HG02885 (cell line): ENCODE results near the gene RPS6KL1.

Experiments
- ATAC-seq: cut with Tn5 transposase; IDR thresholded peaks from one replicate; pipeline ENCODE4 v1.9.1; 2021; ENCODE audit warnings: mild to moderate bottlenecking; ENCODE audit not compliant: unreplicated experiment, poor library complexity

The RPS6KL1 gene

GRCh38 chr14:74917178-74917543 is 5.9 kb downstream of the RPS6KL1 start:
- ATAC-seq, result no peak

GRCh38 chr14:74915826-74916225 is 7.2 kb downstream of the RPS6KL1 start:
- no peak for ATAC-seq

- ATAC-seq, result no peak
Observed at GRCh38 chr14:74915426-74915825, 7.6 kb downstream of the RPS6KL1 start.

- ATAC-seq, result no peak
Observed at GRCh38 chr14:74913986-74914573, 9.0 kb downstream of the RPS6KL1 start.

GRCh38 chr14:74913393-74913910 is 9.6 kb downstream of the RPS6KL1 start:
- ATAC-seq, result no peak

GRCh38 chr14:74912801-74913200 is 10.3 kb downstream of the RPS6KL1 start:
- no peak for ATAC-seq

- ATAC-seq, result no peak
Observed at GRCh38 chr14:74912111-74912510, 10.9 kb downstream of the RPS6KL1 start.

- ATAC-seq, result no peak
Observed at GRCh38 chr14:74911704-74912103, 11.4 kb downstream of the RPS6KL1 start.

GRCh38 chr14:74911221-74911620 is 11.8 kb downstream of the RPS6KL1 start:
- no peak for ATAC-seq

- no peak for ATAC-seq
Observed at GRCh38 chr14:74910556-74910955, 12.5 kb downstream of the RPS6KL1 start.

GRCh38 chr14:74909911-74910310 is 13.1 kb downstream of the RPS6KL1 start:
- ATAC-seq, result no peak

GRCh38 chr14:74909501-74909900 is 13.6 kb downstream of the RPS6KL1 start:
- no peak for ATAC-seq

- no peak for ATAC-seq
Observed at GRCh38 chr14:74908861-74909341, 14.2 kb downstream of the RPS6KL1 start.

GRCh38 chr14:74907744-74908143 is 15.3 kb downstream of the RPS6KL1 start:
- no peak for ATAC-seq

- no peak for ATAC-seq
Observed at GRCh38 chr14:74906925-74907521, 16.0 kb downstream of the RPS6KL1 start.

- ATAC-seq, result no peak
Observed at GRCh38 chr14:74905595-74906142, 17.4 kb downstream of the RPS6KL1 start.

GRCh38 chr14:74904635-74905503 is 18.2 kb downstream of the RPS6KL1 start:
- no peak for ATAC-seq

GRCh38 chr14:74902941-74903705 is 19.9 kb downstream of the RPS6KL1 start:
- ATAC-seq, result no peak

GRCh38 chr14:74898694-74899093 is 24.4 kb downstream of the RPS6KL1 start:
- no peak for ATAC-seq

GRCh38 chr14:74898083-74898482 is 25.0 kb downstream of the RPS6KL1 start:
- no peak for ATAC-seq
